ENCODE results near the gene BMP2. TPM values are rescaled to one million over a fixed set of nuclear protein-coding genes. Genes with fewer than 3 reads are reported as not detected.

The BMP2 gene
- total and polyA plus RNA-seq, 2 of the 4 experiments (the other 2 are of a cell fraction), result 0.18 to 0.21 TPM

DNA sequence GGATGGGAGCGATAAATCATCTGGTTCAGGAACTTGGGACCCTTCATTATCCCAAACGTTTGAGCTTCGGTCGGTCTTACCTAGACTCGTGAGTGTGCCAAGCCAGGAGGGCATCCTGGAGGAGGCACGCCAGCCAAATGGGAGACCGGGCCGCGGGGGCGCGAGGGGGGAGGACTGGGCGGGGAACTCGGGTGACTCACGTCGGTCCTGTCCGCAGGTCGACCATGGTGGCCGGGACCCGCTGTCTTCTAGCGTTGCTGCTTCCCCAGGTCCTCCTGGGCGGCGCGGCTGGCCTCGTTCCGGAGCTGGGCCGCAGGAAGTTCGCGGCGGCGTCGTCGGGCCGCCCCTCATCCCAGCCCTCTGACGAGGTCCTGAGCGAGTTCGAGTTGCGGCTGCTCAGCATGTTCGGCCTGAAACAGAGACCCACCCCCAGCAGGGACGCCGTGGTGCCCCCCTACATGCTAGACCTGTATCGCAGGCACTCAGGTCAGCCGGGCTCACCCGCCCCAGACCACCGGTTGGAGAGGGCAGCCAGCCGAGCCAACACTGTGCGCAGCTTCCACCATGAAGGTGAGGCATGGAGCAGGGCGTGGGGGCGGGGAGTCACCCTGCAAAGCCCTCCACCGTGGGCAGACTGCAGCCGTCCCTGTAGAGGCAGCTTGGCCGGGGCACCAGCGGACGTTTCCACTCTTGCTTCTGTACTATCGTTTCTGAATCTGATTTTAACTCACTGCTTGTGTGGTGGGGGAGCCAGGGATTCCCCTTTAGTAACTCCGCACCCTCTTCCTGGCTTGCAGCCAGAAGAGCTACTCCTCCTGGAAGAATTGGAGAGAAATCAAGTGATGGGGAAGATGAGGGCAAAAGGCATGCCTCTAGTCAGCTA lies 2.7 kb downstream of the BMP2 start (continued):
- TF ChIP-seq, protein P1, sequence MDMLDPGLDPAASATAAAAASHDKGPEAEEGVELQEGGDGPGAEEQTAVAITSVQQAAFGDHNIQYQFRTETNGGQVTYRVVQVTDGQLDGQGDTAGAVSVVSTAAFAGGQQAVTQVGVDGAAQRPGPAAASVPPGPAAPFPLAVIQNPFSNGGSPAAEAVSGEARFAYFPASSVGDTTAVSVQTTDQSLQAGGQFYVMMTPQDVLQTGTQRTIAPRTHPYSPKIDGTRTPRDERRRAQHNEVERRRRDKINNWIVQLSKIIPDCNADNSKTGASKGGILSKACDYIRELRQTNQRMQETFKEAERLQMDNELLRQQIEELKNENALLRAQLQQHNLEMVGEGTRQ (IDR thresholded peaks at IDR 0.05; ENCODE audit: low read depth, low read length), result no peak

DNA sequence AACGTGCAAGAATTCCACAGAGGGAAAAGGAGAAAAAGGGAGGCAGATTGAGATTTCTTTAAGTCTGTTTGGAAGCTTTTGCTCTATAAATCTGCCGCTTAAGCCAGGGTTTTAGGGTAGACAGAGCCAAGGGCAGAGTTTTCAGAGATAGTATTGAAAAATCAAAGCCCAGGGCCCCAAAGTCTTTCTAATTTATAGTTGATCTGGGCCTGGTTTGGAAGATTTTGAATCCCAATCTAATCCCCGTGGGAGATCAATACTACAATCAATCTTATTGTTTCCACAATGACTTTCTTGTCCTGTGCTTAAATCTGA lies 3.3 kb downstream of the BMP2 start:
- POLR2A ChIA-PET (ENCODE audit: unreplicated experiment), result no interaction called here
- H3K56ac ChIP-seq (ENCODE audit: extremely low read depth, insufficient read depth, low read length), result no peak overlapping the region
- H3K4me2 ChIP-seq (ENCODE audit: low read depth, low read length), result peak overlapping the region; percentile 73; the same call in 1 of the 2 replicates

More for the DNA sequence above, 3.3 kb downstream of the BMP2 start:
- no peak overlapping the region for H4K8ac ChIP-seq (ENCODE audit: low read depth in 2 of 2, low read length in 2 of 2)
- ATAC-seq (ENCODE audit: low read depth) (no peak), DNase-seq (no peak)
- no peak overlapping the region for H2BK20ac ChIP-seq (ENCODE audit: low read depth, low read length)
- intact Hi-C loops (cut with micrococcal nuclease) (no loop called here), in situ Hi-C loops (cut with MboI; ENCODE audit: low sequenced_read_pairs) (no loop called here), dilution Hi-C loops (cut with HindIII; ENCODE audit: low sequenced_read_pairs, unreplicated experiment) (no loop called here)
- no peaks in the 10 kb centered on the region for H3K9me3 ChIP-seq (ENCODE audit: control insufficient read depth, insufficient read depth, low read length)
- CTCF ChIA-PET, result interaction anchor here (0.7 kb wide), 1 partner anchor 226 kb away, joined by 4 read pairs; no protein-coding TSS in a partner anchor
- H2AK5ac ChIP-seq (ENCODE audit: low read depth, low read length), result no peak overlapping the region
- H4K5ac ChIP-seq (ENCODE audit: low read depth, low read length), result no peak overlapping the region
- no peaks in the 10 kb centered on the region; the same call in 1 of the 2 replicates for H3K36me3 ChIP-seq (ENCODE audit: control insufficient read depth, insufficient read depth, low read length)
- no peak overlapping the region for H2BK120ac ChIP-seq (ENCODE audit: low read depth, low read length)
- H3K14ac ChIP-seq (replicated peaks; ENCODE audit: low read depth, low read length), result no peak overlapping the region
- no peak overlapping the region for H4K91ac ChIP-seq (ENCODE audit: insufficient read depth, low read depth, low read length)
- peaks cover 16% of the 10 kb centered on the region for H3K27me3 ChIP-seq (ENCODE audit: control insufficient read depth, insufficient read depth, low read length)
- peaks cover 0 to 6% of the 10 kb centered on the region in 2 experiments; a peak in 1 of 4 replicates for H3K79me1 ChIP-seq (ENCODE audit: low read depth in 1 of 2, low read length in 2 of 2)
- no peaks in the 10 kb centered on the region for H3K9me1 ChIP-seq (ENCODE audit: insufficient read depth, low read length)
- no peak overlapping the region for H3K18ac ChIP-seq (ENCODE audit: low read depth, low read length)
- H3K4ac ChIP-seq (ENCODE audit: low read depth, low read length), result no peak overlapping the region
- H2AFZ ChIP-seq (replicated peaks; ENCODE audit: low read length, poor library complexity), result peak overlapping the region; percentile 69
- no peak overlapping the region for H3K23ac ChIP-seq (ENCODE audit: low read depth, low read length)
- no peak overlapping the region for H2AK9ac ChIP-seq (replicated peaks; ENCODE audit: low read depth, low read length, poor library complexity)
- WGBS, 2 experiments (ENCODE audit: extremely low coverage in 2 of 2, insufficient read length in 1 of 2), result 72% methylated on average over 2 of the region's 3 CpGs; no CpG with 5 or more reads in 1 of the 2 experiments
- no peak overlapping the region for H3K27ac ChIP-seq (ENCODE audit: insufficient read depth, low read length)
- H4K20me1 ChIP-seq (ENCODE audit: insufficient read depth, low read length), result peaks cover 10% of the 10 kb centered on the region; the same call in 1 of the 2 replicates
- no peak overlapping the region for H3K4me3 ChIP-seq (ENCODE audit: insufficient read depth, low read depth, low read length)
- no peaks in the 10 kb centered on the region for H3K4me1 ChIP-seq (ENCODE audit: control insufficient read depth, insufficient read depth, low read length)
- no peak overlapping the region for H2BK5ac ChIP-seq (ENCODE audit: low read depth, low read length, poor library complexity, severe bottlenecking)
- H2BK15ac ChIP-seq (ENCODE audit: low read depth, low read length), result no peak overlapping the region
- TF ChIP-seq RFX5 (IDR thresholded peaks at IDR 0.05; ENCODE audit: low read depth, low read length), result no peak
- TF ChIP-seq, protein P1 (IDR thresholded peaks at IDR 0.05; ENCODE audit: low read depth, low read length), result no peak
- no peak for TF ChIP-seq POLR2A (IDR thresholded peaks at IDR 0.05; ENCODE audit: low read depth, low read length)
- TF ChIP-seq, protein P2, sequence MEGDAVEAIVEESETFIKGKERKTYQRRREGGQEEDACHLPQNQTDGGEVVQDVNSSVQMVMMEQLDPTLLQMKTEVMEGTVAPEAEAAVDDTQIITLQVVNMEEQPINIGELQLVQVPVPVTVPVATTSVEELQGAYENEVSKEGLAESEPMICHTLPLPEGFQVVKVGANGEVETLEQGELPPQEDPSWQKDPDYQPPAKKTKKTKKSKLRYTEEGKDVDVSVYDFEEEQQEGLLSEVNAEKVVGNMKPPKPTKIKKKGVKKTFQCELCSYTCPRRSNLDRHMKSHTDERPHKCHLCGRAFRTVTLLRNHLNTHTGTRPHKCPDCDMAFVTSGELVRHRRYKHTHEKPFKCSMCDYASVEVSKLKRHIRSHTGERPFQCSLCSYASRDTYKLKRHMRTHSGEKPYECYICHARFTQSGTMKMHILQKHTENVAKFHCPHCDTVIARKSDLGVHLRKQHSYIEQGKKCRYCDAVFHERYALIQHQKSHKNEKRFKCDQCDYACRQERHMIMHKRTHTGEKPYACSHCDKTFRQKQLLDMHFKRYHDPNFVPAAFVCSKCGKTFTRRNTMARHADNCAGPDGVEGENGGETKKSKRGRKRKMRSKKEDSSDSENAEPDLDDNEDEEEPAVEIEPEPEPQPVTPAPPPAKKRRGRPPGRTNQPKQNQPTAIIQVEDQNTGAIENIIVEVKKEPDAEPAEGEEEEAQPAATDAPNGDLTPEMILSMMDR (conservative IDR thresholded peaks at IDR 0.05; ENCODE audit: low read depth, low read length), result no peak
- no peak for TF ChIP-seq MAFK (IDR thresholded peaks at IDR 0.05; ENCODE audit: low read depth, low read length)
- no peak for TF ChIP-seq FOS (IDR thresholded peaks at IDR 0.05; ENCODE audit: low read depth, low read length)
- BruUV-seq (replicated peaks), result no TSS peak
- no peak overlapping the region for H3K9ac ChIP-seq (ENCODE audit: low read depth, low read length)

All from IMR-90 (cell line).